ENCODE data around the gene SNCAIP.

SNCAIP gene

DNA sequence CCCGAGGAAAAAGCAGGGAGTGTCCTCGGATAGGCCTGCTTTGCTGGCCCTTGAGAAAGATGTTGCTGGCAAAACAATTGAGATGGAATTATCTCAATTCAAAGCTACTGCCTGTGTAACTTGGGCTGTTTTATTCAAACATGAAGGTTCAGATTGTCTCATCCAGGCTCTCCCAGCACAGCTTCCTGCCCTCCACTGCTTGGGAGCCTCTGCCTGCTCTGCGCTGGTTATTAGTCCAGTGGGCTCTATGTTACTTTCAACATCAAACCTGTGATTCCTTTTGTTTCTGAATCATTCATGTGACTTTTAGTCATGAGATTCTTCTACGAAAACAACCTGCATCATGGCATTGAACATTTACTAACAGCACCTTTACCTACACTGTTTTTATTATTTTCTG lies 123.2 kb downstream of the SNCAIP start:
- TF ChIP-seq, protein P1, sequence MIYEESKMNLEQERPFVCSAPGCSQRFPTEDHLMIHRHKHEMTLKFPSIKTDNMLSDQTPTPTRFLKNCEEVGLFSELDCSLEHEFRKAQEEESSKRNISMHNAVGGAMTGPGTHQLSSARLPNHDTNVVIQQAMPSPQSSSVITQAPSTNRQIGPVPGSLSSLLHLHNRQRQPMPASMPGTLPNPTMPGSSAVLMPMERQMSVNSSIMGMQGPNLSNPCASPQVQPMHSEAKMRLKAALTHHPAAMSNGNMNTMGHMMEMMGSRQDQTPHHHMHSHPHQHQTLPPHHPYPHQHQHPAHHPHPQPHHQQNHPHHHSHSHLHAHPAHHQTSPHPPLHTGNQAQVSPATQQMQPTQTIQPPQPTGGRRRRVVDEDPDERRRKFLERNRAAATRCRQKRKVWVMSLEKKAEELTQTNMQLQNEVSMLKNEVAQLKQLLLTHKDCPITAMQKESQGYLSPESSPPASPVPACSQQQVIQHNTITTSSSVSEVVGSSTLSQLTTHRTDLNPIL (CRISPR knock-in tag; IDR thresholded peaks at IDR 0.05; ENCODE audit: low read depth) = no peak
- TF ChIP-seq, protein P2, sequence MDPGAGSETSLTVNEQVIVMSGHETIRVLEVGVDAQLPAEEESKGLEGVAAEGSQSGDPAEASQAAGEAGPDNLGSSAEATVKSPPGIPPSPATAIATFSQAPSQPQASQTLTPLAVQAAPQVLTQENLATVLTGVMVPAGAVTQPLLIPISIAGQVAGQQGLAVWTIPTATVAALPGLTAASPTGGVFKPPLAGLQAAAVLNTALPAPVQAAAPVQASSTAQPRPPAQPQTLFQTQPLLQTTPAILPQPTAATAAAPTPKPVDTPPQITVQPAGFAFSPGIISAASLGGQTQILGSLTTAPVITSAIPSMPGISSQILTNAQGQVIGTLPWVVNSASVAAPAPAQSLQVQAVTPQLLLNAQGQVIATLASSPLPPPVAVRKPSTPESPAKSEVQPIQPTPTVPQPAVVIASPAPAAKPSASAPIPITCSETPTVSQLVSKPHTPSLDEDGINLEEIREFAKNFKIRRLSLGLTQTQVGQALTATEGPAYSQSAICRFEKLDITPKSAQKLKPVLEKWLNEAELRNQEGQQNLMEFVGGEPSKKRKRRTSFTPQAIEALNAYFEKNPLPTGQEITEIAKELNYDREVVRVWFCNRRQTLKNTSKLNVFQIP (CRISPR knock-in tag; IDR thresholded peaks at IDR 0.05; ENCODE audit: borderline replicate concordance, low read depth) = no peak
- no peak for TF ChIP-seq CSDC2 (CRISPR knock-in tag; IDR thresholded peaks at IDR 0.05)
- no peak for TF ChIP-seq GLIS3 (CRISPR knock-in tag; IDR thresholded peaks at IDR 0.05)
- no peak for TF ChIP-seq ISL1 (CRISPR knock-in tag; IDR thresholded peaks at IDR 0.05)
- no peak for TF ChIP-seq PPARA (CRISPR knock-in tag; IDR thresholded peaks at IDR 0.05; ENCODE audit: borderline replicate concordance)
- TF ChIP-seq SNAI2 (CRISPR knock-in tag; IDR thresholded peaks at IDR 0.05) = no peak
- no peak for TF ChIP-seq ZFP30 (CRISPR knock-in tag; IDR thresholded peaks at IDR 0.05)
- TF ChIP-seq, protein P3, sequence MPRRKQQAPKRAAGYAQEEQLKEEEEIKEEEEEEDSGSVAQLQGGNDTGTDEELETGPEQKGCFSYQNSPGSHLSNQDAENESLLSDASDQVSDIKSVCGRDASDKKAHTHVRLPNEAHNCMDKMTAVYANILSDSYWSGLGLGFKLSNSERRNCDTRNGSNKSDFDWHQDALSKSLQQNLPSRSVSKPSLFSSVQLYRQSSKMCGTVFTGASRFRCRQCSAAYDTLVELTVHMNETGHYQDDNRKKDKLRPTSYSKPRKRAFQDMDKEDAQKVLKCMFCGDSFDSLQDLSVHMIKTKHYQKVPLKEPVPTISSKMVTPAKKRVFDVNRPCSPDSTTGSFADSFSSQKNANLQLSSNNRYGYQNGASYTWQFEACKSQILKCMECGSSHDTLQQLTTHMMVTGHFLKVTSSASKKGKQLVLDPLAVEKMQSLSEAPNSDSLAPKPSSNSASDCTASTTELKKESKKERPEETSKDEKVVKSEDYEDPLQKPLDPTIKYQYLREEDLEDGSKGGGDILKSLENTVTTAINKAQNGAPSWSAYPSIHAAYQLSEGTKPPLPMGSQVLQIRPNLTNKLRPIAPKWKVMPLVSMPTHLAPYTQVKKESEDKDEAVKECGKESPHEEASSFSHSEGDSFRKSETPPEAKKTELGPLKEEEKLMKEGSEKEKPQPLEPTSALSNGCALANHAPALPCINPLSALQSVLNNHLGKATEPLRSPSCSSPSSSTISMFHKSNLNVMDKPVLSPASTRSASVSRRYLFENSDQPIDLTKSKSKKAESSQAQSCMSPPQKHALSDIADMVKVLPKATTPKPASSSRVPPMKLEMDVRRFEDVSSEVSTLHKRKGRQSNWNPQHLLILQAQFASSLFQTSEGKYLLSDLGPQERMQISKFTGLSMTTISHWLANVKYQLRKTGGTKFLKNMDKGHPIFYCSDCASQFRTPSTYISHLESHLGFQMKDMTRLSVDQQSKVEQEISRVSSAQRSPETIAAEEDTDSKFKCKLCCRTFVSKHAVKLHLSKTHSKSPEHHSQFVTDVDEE (CRISPR knock-in tag; IDR thresholded peaks at IDR 0.05) = no peak
- TF ChIP-seq, protein P4, sequence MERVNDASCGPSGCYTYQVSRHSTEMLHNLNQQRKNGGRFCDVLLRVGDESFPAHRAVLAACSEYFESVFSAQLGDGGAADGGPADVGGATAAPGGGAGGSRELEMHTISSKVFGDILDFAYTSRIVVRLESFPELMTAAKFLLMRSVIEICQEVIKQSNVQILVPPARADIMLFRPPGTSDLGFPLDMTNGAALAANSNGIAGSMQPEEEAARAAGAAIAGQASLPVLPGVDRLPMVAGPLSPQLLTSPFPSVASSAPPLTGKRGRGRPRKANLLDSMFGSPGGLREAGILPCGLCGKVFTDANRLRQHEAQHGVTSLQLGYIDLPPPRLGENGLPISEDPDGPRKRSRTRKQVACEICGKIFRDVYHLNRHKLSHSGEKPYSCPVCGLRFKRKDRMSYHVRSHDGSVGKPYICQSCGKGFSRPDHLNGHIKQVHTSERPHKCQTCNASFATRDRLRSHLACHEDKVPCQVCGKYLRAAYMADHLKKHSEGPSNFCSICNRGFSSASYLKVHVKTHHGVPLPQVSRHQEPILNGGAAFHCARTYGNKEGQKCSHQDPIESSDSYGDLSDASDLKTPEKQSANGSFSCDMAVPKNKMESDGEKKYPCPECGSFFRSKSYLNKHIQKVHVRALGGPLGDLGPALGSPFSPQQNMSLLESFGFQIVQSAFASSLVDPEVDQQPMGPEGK (CRISPR knock-in tag; IDR thresholded peaks at IDR 0.05; ENCODE audit: borderline replicate concordance) = no peak
- no peak for TF ChIP-seq OSR1 (CRISPR knock-in tag; IDR thresholded peaks at IDR 0.05)
- no peak for TF ChIP-seq RARB (CRISPR knock-in tag; IDR thresholded peaks at IDR 0.05)
- TF ChIP-seq ZFP3 (CRISPR knock-in tag; IDR thresholded peaks at IDR 0.05) = no peak
- no peak for TF ChIP-seq ZNF8 (CRISPR knock-in tag; IDR thresholded peaks at IDR 0.05)
- TF ChIP-seq BACH2 (CRISPR knock-in tag; IDR thresholded peaks at IDR 0.05; ENCODE audit: borderline replicate concordance) = no peak
- no peak for TF ChIP-seq ZNF565 (CRISPR knock-in tag; conservative IDR thresholded peaks at IDR 0.05; ENCODE audit: low read depth)
- no peak for TF ChIP-seq TOX (CRISPR knock-in tag; IDR thresholded peaks at IDR 0.05; ENCODE audit: borderline replicate concordance)
- no peak for ATAC-seq

DNA sequence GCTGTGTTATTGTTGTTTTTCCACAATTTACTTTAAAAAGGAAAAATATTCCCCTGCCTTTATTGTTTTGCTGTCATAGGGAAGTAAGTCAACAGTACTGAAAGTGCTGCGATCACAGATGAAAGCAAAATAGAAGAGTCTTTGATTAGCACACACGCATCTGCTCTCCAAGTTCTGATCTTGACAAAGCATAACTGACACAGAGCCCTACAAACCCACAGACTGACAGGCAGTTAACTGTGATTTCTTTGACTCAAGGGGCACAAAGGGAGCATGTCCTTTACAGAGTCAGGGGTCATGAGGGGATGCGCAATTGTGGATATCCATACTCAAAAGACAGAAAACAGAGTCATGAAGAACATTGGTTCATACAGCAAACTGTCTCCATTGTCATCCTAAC lies 123.7 kb downstream of the SNCAIP start:
- ATAC-seq = no peak
- TF ChIP-seq TOX (CRISPR knock-in tag; IDR thresholded peaks at IDR 0.05; ENCODE audit: borderline replicate concordance) = no peak

DNA sequence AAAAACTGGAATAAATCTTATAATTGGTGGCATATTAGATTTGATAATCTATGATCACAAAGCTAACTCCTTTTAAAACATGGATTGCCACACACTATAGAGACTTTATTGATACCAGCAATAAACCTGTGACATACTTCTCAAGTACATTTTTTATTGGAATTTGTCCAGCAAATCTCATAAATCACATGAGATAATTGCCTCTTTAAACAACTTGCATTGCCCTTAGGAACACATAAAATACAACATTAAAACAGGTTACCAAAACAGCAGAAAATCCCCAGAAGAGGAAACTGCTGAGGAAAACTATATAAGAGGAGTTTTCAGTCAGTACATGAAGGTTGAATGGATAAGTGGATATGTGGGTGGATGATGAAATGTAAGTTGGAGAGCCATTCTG lies 124.6 kb downstream of the SNCAIP start:
- ATAC-seq = no peak
- TF ChIP-seq ZFP30 (CRISPR knock-in tag; IDR thresholded peaks at IDR 0.05) = no peak
- no peak for TF ChIP-seq OSR1 (CRISPR knock-in tag; IDR thresholded peaks at IDR 0.05)
- TF ChIP-seq, protein P2 (CRISPR knock-in tag; IDR thresholded peaks at IDR 0.05; ENCODE audit: borderline replicate concordance, low read depth) = no peak
- no peak for TF ChIP-seq RARB (CRISPR knock-in tag; IDR thresholded peaks at IDR 0.05)

DNA sequence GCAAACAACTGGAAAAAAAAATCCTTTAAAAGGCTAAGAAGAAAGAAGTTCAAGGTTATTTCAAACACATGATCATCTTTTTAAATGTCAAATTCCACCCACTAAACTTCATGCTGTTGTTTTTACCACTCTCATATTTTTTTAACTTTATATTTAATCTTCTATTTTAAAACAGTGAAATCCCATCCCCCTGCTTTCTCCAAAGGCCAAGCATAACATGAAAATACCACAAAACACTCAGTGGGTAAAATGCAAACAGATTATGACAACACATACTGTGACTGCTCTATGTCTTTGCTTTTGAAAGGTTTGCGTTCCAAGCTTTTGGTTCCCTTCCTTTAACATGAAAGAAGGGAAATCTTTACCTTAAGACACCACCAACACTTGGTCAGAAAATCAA lies 127.6 kb downstream of the SNCAIP start:
- TF ChIP-seq OSR1 (CRISPR knock-in tag; IDR thresholded peaks at IDR 0.05) (no peak), ZNF8 (CRISPR knock-in tag; IDR thresholded peaks at IDR 0.05) (no peak), TOX (CRISPR knock-in tag; IDR thresholded peaks at IDR 0.05; ENCODE audit: borderline replicate concordance) (no peak), ZNF565 (CRISPR knock-in tag; conservative IDR thresholded peaks at IDR 0.05; ENCODE audit: low read depth) (no peak), CSDC2 (CRISPR knock-in tag; IDR thresholded peaks at IDR 0.05) (no peak), BACH2 (CRISPR knock-in tag; IDR thresholded peaks at IDR 0.05; ENCODE audit: borderline replicate concordance) (no peak), RARB (CRISPR knock-in tag; IDR thresholded peaks at IDR 0.05) (no peak)
- TF ChIP-seq, protein P4 (CRISPR knock-in tag; IDR thresholded peaks at IDR 0.05; ENCODE audit: borderline replicate concordance) = no peak
- TF ChIP-seq, protein P2 (CRISPR knock-in tag; IDR thresholded peaks at IDR 0.05; ENCODE audit: borderline replicate concordance, low read depth) = no peak
- TF ChIP-seq, protein P1 (CRISPR knock-in tag; IDR thresholded peaks at IDR 0.05; ENCODE audit: low read depth) = no peak
- TF ChIP-seq, protein P5, sequence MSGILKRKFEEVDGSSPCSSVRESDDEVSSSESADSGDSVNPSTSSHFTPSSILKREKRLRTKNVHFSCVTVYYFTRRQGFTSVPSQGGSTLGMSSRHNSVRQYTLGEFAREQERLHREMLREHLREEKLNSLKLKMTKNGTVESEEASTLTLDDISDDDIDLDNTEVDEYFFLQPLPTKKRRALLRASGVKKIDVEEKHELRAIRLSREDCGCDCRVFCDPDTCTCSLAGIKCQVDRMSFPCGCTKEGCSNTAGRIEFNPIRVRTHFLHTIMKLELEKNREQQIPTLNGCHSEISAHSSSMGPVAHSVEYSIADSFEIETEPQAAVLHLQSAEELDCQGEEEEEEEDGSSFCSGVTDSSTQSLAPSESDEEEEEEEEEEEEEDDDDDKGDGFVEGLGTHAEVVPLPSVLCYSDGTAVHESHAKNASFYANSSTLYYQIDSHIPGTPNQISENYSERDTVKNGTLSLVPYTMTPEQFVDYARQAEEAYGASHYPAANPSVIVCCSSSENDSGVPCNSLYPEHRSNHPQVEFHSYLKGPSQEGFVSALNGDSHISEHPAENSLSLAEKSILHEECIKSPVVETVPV (CRISPR knock-in tag; IDR thresholded peaks at IDR 0.05) = no peak
- no peak for ATAC-seq

Data from SK-N-SH treated with all-trans-retinoic acid at 6 μM for 48 hours (cell line).